HG02610 (cell line): ENCODE data around the gene TOGARAM2.
"Not testable (repeated sequence)": the region's sequence is repeated elsewhere in the genome, so short reads cannot be mapped to it uniquely, and the experiment has no call there.

Source experiments
- ATAC-seq: cut with Tn5 transposase; IDR thresholded peaks from one replicate; pipeline ENCODE4 v1.9.1; 2021; ENCODE audit warnings: mild to moderate bottlenecking, moderate library complexity; ENCODE audit not compliant: unreplicated experiment

The TOGARAM2 gene

GRCh38 chr2:28976584-28976983 lies 4.5 kb upstream of the TOGARAM2 start:
- ATAC-seq, result no peak

GRCh38 chr2:28977176-28977875 lies 3.8 kb upstream of the TOGARAM2 start:
- ATAC-seq, result no peak

GRCh38 chr2:28978001-28978400 lies 3.1 kb upstream of the TOGARAM2 start:
- ATAC-seq, result not testable (repeated sequence)

- no peak for ATAC-seq
Measured at GRCh38 chr2:28978606-28979005, 2.5 kb upstream of the TOGARAM2 start.

- no peak for ATAC-seq
Measured at GRCh38 chr2:28979041-28979440, 2.1 kb upstream of the TOGARAM2 start.

- ATAC-seq, result no peak
Measured at GRCh38 chr2:28979576-28980366, 1.3 kb upstream of the TOGARAM2 start.

GRCh38 chr2:28980368-28981015 lies 606 bp upstream of the TOGARAM2 start:
- no peak for ATAC-seq

- ATAC-seq, result no peak
Measured at GRCh38 chr2:28981620-28982376, 700 bp downstream of the TOGARAM2 start.

- ATAC-seq, result no peak
Measured at GRCh38 chr2:28982381-28982950, 1.4 kb downstream of the TOGARAM2 start.

GRCh38 chr2:28986429-28986828 lies 5.3 kb downstream of the TOGARAM2 start:
- no peak for ATAC-seq

- no peak for ATAC-seq
Measured at GRCh38 chr2:28989973-28990372, 8.9 kb downstream of the TOGARAM2 start.

GRCh38 chr2:28990445-28990844 lies 9.3 kb downstream of the TOGARAM2 start:
- ATAC-seq, result no peak

GRCh38 chr2:28991021-28991420 lies 9.9 kb downstream of the TOGARAM2 start:
- ATAC-seq, result no peak

- ATAC-seq, result no peak
Measured at GRCh38 chr2:28991460-28991859, 10.4 kb downstream of the TOGARAM2 start.

GRCh38 chr2:28993206-28993960 lies 12.3 kb downstream of the TOGARAM2 start:
- no peak for ATAC-seq

- no peak for ATAC-seq
Measured at GRCh38 chr2:28994074-28994473, 13.0 kb downstream of the TOGARAM2 start.

- ATAC-seq, result no peak
Measured at GRCh38 chr2:28994679-28995078, 13.6 kb downstream of the TOGARAM2 start.

GRCh38 chr2:28995765-28996750 lies 15.0 kb downstream of the TOGARAM2 start:
- ATAC-seq, result no peak
